GM19240 (cell line): Measurements from ENCODE around the gene BRPF3.

Experiments
- DNase-seq: peaks from one replicate; pipeline ENCODE4 v3.0.0; 2011; ENCODE audit warnings: low spot score; ENCODE audit not compliant: insufficient read length

Gene BRPF3

DNA sequence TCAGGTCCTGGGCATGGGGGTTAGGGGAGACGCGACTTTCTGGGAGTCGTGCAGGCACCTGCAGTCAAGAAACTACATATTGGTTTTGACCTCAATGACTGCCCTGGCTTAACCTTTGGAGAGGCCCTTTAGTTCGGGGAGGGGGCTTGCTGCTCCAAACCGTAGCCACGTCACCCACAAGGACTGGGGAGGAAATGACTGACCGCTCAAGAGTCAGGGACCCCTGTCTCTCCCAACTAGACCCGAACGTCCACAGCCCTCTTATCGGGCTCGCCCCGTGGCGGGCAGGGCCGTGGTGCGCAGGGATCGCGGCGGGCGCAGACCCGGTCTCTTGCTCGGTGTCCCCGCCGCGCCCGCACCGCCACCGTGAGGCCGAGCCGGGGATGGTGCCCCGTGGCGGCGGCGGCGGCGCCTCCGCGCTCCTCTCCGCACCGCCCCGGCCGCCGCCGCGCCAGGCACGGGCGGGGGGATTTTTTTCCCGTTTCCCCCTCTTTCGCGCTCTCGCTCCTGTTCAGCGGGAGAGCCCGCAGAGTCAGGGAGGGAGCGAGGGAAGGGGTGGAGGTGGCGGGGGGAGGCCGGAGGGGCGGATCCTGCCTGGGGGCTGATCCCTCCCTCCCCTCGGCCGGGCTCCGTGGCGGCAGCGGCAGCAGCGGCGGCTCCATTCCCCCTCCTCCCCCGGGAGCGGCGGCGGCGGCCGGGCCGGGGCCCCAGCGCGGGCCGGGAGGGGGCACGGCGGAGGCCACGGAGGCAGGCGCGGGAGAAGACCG lies at the start of gene BRPF3:
BRPF3 (plus strand) TSS at position 632 of the 767 bp plus-strand sequence. CDS start 3,579 bp downstream, outside the sequence.
- DNase-seq = peak; percentile 49

DNA sequence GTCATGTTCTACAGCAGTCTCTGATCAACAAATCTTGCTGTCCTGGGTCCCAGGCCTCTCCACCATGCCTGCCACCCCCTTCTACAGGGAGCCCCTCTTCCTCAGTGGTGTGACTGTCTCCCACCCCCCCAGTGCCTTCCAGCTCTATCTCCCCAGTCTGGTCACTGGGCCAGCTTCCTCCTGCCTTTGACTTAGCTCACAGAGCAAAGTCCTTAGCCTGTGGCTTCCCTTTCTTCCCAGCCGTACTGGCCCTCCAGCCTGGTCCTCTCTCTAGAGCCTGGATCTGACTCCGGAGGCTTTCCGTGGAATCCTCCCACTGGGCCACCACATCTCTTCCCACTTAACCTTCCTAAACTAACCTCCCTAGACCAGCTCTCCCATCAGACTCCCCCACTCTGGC lies 49.2 kb upstream of the BRPF3 start:
- no peak for DNase-seq

GRCh38 chr6:36149476-36149875 lies 47.1 kb upstream of the BRPF3 start:
- no peak for DNase-seq

DNA sequence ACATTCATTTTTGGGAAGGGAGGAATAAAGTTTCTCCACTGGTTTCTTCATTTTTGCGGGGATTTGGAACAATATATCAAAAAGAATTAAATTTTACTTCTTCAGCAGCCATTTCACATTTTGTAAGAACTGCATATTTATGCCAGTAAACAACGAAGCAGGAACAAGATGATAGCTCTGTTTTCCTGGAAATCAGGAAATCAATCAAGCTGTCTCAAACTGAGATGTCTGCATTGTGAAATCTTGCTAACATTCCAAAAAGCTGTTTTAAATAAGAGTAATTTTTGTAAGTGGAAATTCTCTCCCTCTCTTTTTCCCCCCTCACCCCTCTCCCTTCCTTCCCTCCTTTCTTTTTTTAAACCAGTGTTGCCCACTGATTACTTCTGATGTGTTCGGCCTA lies 46.3 kb upstream of the BRPF3 start:
- DNase-seq = no peak

DNA sequence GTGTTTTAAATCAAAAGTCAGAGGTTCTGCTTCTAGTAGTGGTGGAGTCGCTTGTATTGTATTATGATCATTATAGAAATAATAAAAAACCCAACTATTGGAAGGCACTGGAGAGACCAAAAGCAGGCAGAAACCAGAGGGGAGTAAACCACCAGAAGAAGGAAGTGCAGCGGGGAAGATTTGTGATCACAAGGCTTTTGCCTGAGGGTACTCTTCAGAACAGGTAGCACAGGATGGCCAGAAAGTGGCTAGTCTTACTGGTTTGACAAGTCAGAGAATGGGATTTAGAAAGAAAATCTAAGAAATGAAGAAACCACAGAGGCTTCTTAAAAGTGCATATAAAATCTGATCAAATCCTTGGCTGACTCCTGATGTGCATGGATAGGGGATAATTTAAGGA lies 42.3 kb upstream of the BRPF3 start:
- DNase-seq = no peak

- no peak for DNase-seq
Measured at GRCh38 chr6:36155662-36156061, 40.9 kb upstream of the BRPF3 start.

- DNase-seq = no peak
Measured at GRCh38 chr6:36160147-36160760, 36.3 kb upstream of the BRPF3 start.

GRCh38 chr6:36169023-36170007 lies 27.2 kb upstream of the BRPF3 start:
- DNase-seq = no peak

GRCh38 chr6:36170704-36171103 lies 25.8 kb upstream of the BRPF3 start:
- no peak for DNase-seq

- DNase-seq = no peak
Measured at GRCh38 chr6:36171573-36171972, 25.0 kb upstream of the BRPF3 start.

- DNase-seq = no peak
Measured at GRCh38 chr6:36177166-36177565, 19.4 kb upstream of the BRPF3 start.

- DNase-seq = no peak
Measured at GRCh38 chr6:36178544-36178943, 18.0 kb upstream of the BRPF3 start.

DNA sequence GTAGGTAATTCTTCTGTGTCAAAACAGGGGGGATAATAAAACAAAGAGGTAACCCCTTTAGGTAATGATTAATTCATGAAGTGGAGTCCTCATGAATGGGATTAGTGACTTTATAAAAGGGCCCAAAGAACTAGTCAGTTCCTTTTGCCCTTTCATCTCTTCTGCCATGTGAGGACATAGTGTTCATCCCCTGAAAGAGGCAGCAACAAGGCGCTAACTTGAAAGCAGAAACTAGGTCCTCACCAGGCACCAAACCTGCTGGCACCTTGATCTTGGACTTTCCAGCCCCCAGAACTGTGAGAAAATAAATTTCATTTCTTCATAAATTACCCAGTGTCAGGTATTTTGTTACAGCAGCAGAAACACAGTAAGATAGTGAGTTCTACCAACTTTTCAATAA lies 16.4 kb upstream of the BRPF3 start:
- DNase-seq = no peak

DNA sequence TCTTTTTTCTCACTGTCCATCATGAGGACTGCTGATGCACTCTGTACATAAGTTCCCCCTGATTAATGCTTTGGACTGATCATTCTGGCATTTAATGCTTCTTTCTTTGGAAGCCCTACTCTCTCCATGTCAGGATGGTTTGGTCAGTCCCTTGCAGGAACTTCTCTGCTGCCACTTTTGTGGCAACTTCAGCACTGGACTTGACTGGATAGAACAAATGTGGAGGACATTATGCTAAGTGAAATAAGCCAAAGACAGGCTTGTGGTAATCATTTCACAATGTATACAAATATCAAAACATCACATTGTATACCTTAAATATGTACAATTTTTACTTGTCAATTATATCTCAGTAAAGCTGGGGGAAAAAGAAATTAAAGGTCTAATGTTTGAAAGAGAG lies 12.2 kb upstream of the BRPF3 start:
- no peak for DNase-seq

GRCh38 chr6:36186199-36186598 lies 10.3 kb upstream of the BRPF3 start:
- no peak for DNase-seq

DNA sequence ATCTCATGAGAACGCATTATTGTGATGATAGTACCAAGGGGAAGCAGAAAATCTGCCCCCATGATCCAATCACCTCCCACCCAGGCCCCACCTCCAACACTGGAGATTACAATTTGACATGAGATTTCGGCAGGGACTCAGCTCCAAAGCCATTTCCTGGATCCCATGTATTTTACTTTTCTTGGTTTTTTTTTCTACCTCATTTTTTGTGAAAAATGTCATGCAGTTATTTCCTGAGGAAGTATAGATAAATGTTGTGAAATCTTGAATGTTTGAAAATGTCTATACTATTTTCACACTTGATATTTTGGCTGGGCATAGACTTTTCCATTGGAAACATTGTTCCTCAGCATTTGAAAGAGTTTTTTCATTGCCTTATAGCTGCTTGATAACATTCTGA lies 9.1 kb upstream of the BRPF3 start:
- no peak for DNase-seq

DNA sequence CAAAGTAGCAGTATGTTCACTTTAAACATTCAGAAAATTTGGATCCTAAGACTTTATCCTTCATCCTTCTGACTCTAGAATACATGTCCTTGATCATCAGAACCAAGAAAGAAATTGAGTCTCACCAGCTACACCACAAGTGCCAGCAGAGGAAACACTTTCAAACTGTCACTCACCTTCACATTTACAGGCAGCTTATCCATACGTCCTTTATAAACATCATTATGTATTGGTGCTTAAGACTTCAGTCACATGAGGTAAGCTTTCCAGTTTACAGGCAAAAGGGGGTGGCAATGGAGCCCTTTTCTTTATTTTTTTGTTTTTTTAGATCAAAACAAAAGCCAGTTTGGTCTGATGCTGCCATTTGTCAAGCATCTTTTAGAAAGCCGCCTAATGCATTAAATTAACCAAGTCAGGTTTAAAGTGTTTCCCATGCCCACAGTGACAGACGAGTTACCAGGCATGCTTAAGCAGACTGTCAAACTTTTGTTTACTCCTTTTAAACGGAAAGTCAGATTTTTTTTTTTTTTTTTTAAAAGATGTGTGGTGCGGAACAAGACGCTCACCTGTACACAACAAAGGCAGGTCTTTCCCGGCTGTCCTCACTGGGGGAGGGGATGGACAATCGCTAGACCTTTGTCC lies 952 bp upstream of the BRPF3 start:
- DNase-seq = no peak

GRCh38 chr6:36196880-36197548 lies 470 bp downstream of the BRPF3 start:
- DNase-seq = peak; percentile 98

DNA sequence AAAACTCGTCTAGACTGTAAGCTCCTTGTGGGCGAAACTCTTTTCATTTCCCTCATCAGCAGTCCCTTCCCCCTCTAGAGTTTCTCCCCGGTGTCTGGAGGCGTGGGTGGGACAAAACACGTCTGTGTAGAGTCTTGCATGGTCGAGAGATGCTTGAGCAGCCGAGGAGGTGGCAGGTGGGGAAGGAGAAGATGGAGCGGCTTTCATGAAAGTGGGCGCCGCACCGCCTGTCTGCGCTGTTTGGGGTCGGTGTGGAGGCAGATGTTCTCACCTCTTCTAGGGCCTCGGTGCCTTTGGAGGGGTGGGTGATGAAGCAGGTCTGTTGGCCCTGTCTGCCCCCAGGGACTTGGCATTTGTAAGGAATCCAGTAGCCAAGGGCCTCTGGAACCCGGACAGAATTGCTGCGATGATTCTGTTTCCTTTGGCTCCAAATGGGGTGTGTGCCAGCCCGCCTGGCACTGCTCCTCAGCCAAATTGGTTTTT lies 1.2 kb downstream of the BRPF3 start:
- DNase-seq = no peak

DNA sequence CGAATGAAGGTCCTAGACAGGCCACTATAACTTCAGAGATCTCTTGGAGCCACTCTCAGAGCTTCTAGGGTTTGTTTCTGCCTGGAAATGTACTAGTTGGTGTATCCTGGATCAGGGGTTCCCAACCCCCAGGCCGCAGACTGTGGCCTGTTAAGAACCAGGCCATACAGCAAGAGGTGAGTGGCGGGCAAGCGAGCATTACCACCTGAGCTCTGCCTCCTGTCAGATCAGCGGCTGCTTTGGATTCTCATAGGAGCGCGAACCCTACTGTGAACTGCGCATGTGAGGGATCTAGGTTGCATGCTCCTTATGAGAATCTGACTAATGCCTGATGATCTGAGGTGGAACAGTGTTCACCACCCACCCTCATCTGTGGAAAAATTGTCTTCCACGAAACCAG lies 2.4 kb downstream of the BRPF3 start:
- no peak for DNase-seq
